HG03575 (cell line): ENCODE data around the gene ABHD12.
"Not testable (repeated sequence)": the region's sequence is repeated elsewhere in the genome, so short reads cannot be mapped to it uniquely, and the experiment has no call there.

Experiments used
- ATAC-seq: cut with Tn5 transposase; IDR thresholded peaks from one replicate; pipeline ENCODE4 v1.9.1; 2021; ENCODE audit not compliant: unreplicated experiment, insufficient number of reproducible peaks, low FRiP score; ENCODE audit errors: extremely low read depth

ABHD12 gene

DNA sequence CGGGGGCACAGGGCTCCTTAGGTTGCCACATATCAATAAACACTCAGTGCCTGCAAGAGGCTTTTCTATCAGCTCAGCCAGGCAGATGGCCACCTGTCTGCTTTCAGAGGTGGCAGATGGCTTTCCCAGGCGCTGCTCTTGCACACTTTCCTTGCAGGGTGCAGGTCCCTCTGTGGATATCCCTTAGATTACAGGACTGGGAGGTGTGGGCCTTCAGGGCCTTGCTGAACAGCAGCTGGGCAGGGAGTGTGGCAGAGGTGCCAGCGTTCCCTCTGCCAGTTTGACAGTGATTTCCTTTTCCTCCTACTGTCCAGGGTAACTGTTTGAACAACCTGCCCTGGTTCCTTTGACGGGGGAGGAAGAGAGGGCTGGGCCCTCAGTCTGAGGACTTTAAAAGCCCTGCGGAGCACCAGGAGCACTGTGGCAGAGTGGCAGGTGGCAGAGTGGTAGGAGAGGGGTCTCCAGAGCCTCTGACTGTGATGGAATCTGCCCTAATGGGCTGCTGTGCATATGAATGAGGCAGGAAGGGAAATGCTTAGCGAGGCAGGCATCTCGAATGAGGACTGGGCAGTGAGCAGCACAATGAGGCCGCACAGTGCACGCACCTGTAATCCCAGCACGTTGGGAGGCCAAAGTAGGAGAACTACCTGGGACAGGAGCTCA, 34.2 kb downstream of the ABHD12 start:
- no peak for ATAC-seq

DNA sequence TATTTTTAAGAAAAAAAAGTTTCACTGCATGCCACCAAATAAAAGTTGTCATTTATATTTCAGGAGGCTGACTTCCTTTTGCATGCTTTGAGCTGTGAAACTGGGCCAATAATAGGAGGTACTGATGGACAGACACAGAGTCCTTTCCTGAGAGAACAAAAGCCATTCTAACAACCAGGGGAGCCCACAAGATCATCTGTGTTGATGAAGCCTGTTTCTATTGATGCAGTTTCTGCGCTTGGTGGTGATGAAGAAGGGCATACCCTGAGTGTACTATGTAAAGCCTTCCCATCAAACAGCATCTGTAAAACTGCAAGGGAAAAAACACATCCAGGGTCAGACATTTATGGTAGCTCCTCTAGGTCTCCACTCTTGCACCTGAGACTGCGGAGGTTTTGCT, 34.8 kb downstream of the ABHD12 start:
- no peak for ATAC-seq

DNA sequence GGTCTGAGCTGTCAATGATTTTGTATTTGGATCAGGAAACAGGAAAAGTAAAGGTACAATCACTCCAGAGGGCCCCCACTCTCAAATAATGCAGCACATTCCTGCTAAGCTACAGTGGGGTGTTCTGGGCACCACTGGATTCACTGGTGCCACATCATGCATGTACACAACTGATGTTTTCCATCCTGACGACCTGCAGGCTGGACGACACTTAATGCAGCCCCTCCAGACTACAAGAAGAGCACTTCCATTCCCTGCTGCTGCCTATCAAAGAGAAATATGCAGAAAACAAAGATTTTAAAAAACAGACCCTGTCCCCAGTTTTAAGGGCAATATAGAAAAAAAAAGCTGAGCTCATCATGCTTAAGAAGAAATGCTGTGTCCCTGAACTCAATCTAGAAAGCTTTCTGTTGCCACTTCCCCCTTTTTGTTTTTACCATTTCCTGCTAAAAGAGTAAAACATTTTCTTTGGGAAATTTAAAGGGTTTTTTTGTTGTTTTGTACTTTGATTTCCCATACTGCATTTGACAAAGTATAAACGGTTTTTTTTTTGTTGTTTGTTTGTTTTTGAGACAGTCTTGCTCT, 35.5 kb downstream of the ABHD12 start:
- ATAC-seq: no peak

DNA sequence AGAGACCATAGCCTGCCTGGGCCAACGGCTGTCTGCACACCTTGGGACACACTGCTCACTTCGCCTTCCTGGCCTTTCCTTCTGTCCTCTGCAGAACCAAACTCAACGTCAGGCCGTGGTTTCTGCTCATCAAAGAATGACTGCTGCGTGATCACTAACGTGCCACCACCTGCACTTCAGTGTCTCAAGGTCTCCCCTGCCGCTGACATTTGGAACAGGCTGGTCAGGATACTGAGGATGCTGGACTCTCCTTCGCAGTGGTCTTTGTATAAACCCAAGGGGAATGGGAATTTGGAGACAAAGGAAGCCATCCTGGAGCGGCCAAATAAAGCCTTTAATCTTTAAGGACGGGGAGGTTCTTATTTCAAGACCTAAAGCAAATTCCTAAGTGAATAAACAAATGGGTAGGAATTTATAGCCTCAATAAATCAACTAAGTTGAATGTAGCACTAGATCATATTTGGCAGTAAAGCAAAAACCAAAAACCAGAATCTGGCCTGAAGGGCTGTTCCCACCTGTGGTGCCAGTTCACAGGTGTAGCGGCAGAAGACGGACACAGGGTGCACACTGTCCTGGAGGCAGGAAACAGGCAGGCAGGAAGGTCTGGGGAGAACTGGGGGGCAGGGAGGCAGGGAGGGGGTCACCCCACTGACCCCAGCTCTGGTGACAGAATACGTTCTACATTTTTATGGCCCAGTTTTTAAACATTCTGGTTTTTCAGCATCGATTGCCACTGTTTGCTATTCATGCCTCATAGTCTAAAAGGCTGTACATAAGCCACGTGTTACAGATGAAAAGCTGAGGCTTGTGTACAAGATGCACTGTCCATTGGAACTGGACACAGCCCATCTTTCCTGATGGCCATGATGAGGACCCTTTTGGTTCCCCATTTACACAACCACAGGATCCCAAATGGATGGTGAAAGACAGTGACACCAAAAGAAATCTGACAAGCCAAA, 36.6 kb downstream of the ABHD12 start:
- no peak for ATAC-seq

DNA sequence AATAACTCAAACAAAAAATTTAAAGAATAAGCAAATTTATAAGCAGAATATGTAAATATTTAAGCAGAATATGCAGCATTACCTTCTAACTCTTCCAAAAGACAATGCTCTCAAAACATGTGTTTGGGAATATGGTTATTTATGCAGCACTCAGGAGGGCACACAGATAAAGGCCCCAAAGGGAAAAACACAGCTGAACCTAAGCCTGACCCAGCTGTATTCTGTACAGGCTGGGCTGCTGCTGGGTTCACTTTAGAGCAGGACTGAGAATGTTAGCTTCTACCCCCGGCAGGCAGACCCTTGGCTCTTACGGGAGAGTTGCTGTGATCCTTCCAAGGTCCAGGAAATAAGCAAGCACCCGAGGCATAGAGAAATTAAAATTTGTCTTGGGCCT, 37.3 kb downstream of the ABHD12 start:
- no peak for ATAC-seq

DNA sequence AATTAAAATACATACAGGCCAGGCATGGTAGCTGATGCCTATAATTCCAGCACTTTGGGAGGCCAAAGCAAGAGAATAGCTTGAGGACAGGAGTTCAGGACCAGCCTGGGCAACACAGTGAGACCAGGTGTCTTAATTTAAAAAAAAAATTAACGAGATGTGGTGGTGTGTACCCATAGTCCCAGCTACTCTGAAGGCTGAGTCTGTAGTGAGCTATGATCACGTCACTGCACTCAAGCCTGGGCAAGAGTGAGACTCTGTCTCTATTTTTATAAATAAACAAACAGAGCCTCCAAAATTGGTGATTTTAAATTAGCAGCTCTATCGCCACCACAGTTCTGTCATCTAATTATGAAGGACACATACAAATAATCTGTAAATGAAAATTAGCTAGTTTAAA, 37.9 kb downstream of the ABHD12 start:
- no peak for ATAC-seq

DNA sequence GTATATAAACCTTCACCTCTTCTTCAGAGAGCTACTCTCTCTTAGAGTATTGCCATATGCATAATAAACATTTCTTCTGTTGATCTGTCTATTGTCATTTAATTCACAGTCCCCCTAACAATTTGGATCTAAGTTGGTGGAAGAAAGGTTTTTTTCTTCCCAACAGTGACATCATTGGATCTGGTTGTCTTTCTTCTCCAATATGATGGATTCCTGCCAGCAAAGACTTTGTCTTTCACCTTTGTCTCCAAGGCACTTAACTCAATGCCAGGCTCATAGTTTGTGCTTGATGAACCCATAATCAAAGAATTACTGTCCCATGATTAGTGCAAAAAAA, 39.6 kb downstream of the ABHD12 start:
- ATAC-seq: no peak

DNA sequence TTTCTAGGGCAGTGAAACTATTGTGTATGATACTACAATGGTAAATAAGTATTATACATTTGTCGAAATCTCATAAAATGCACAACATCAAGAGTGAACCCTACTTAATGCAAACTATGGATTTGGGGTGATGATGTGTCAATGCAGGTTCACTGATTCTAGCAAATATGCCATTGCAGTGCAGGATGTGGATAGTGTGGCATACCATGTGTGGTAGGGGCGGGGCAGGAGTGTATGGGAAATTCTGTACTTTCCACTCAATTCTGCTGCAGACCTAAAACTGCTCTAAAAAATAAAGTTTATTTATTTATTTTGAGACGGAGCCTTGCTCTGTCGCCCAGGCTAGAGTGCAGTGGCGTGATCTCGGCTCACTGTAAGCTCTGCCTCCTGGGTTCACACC, 44.3 kb downstream of the ABHD12 start:
- no peak for ATAC-seq

DNA sequence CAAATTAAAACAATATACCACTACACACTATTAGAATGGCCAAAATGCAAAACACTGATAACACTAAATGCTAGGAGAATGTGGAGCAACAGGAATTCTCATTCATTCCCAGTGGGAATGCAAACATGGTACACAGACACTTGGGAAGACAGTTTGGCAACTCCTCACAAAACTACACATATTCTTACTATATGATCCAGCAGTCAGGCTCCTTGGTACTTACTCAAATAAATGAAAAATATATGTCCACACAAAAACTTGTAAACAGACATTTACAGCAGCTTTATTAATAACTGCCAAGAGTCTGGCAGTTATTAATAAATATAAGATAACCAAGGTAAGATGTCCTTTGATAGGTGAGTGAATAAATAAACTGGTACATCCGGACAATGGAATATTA, 44.9 kb downstream of the ABHD12 start:
- no peak for ATAC-seq

DNA sequence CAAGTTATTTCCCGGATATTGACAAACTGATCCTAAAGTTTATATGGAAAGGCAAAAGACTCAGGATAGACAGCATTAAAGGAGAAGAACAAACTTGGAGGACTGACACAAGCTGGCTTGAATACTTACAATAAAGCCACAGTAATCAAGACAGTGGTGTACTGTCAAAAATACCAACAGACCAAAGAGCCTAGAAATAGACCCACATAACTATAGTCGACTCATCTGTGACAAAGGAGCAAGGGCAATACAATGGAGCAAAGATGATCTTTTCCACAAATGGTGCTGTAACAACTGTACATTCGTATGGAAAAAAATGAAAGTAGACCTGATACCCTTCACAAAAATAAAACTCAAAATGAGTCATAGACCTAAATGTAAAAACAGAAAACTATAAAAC, 46.0 kb downstream of the ABHD12 start:
- ATAC-seq: no peak

DNA sequence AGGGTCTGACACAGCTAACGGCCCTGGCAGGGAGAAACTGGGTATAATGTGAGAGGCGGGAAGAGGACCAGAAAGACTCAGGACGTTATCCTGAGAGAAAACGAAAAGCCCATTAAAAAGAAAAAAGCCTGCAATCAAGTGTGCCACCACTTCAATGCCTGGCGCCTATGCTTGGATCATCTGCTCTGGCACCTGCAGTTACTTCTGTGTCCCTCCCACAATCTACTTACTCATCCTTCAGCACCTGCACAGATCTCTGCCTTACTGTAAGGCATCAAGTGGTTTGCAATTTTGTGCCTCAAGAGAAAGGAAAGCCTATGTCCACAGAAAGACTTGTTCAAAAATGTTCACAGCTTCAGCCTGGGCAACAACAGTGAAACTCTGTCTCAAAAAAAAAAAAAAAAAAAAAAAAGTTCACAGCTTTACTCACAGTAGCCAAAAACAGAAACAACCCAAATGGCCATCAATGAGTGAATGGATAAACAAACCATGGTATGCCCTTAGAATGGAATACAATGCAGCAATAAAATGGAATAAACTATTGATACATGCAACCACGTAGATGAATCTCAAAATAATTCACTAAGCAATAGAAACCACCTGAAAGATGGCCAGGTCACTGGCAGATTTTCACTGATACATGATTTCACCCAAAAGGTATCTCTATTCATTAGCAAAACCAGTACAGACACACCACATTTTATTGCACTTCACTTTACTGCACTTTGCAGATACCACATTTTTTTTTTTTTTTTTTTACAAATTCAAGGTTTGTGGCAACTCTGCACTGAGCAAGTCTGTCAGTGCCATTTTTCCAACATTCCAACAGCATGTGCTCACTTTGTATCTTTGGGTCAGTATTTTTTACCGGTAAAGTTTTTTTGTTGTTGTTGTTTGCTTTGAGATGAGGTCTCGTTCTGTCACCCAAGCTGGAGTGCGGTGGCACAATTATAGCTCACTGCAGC, 48.6 kb downstream of the ABHD12 start:
- no peak for ATAC-seq

DNA sequence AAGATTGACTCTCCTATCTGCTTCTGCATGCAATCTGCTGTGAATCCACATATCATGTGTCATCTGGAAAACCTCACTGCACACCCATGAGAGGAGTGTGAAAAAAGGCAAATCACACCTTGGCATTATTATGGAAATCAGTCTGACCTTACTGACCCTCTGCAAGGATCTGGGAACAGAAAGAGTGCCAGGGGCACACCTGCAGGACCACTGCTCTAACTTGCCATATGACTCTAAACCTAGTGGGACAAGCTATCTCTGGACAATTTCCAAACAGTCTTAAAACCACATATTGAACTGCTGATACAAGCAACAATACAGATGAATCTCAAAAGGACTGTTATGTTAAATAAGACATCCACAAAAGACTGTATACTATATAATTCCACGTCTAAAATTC, 50.3 kb downstream of the ABHD12 start:
- ATAC-seq: no peak

DNA sequence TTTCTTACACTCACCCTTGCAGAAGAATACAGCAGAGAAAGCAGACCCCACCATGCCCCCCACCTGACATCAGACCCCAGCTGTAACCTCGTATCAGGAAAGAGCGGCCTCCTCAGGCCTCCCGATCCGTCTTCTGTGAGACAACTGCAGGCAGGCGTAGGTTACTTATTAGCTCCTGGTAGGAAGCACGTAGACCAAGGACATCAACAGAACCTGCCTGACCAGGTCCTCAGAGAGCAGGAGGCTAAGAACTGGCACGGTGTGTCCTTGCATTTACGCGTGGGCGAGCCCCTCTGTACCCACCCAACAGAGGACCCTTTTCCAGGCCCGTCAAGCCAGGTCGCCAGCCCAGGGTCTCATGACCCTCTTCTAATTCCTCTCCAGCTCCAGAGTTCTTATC, 51.0 kb downstream of the ABHD12 start:
- ATAC-seq: no peak

DNA sequence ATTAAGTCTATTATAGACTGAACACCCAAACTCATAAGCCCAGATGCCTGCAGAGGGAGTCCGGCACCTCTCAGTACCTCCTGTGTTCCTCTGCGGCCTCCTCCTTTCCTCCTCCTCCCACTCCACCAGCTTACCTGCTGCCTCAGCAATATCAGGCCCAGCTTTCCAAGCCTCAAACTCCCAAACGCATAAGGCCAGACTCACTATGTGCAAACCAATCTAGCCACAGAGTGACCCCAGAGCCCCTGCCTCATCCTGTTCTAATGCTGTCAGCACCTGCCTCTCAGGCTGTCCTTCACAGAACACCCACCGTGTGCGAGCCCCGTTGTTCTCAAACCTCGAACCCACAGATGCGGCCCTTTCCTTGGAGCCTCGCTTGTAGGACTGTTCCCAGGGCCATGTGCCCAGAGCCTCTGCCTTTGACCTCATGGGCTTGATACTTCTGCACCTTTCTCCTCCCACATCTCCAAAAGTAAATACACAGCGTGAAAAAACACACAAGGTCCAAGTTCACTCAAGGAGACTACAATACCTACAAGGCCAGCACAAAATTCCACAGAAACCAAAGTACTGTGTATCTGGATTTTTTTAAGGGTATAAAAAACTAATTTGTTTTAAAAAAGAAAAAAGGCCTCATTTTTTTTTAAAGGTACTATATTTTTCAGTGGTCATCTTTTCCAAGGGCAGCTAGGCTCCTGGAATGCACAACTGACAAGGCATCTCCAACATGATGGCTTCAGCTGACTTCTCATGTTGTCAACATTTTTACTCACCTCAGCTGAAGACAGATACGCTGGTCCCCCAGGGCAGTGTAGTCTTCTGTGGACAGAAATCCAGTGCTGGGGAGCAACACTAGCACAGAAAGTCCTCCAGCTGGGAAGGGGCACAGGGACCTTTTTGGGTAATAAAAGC, 52.3 kb downstream of the ABHD12 start:
- no peak for ATAC-seq

DNA sequence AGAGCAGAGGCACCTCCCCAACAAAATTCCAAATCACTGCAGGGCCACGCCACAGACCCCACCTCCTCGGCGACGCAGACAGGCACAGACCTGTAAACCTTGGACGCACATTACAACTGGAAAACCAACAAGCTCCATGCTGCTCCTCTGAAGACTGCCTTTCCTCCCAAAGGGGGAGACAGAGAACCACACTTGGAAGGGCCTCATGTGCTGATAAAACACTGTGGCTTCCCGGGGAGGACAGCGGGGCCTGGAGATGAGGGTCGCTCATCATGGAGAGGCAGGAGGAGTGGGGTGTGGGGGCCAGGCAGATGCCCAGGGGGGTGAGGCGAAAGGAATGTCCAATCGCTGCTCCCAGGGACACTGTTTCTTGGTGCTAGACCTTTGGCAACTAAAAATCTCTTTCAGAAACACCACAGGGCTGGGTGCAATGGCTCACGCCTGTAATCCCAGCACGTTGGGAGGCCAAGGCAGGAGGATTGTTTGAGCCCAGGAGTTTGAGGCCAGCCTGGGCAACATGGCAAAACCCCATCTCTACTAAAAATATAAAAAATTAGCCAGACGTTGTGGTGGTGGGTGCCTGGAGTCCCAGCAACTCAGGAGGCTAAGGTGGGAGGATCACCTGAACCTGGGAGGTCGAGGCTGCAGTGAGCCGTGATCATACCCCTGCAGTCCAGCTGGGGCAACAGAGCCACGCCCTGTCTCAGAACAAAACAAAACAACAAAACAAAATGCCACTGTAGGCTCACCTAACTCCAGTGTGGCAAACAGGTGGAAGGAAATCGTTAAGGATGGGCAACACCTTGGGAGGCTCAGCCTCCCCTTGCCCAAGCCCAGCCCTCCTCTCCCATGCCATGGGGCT, 53.8 kb downstream of the ABHD12 start:
- no peak for ATAC-seq

DNA sequence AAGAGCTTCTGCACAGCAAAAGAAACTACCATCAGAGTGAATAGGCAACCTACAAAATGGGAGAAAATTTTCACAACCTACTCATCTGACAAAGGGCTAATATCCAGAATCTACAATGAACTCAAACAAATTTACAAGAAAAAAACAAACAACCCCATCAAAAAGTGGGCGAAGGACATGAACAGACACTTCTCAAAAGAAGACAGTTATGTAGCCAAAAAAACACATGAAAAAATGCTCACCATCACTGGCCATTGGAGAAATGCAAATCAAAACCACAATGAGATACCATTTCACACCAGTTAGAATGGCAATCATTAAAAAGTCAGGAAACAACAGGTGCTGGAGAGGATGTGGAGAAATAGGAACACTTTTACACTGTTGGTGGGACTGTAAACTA, 55.7 kb downstream of the ABHD12 start:
- ATAC-seq: not testable (repeated sequence)

DNA sequence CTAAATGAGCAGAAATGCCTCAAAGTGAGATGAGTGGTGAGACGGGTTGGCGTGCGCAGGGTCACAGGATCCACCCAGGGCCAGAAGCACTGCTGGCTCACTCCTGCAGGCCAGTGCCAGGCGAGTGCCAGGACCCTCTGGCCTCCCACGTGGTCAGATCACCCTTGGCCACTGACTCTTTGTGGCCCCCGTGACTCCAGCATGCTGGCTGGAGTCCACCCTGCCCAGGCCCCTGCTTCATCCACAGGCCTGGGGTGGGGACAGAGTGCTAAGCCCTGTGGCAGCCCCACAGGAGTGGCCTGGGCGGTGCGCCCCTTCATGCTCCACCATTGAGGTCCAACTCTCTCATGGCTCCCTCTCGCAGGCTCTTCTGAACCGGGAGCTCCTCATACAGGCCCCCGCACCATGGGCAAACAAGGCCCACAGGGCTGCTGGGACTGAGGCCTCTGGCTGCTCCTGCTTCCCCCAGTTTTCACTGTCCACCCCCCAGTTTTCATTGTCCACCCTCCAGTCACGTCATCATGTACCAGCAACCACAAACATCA, 61.6 kb downstream of the ABHD12 start:
- no peak for ATAC-seq
